Measurements from ENCODE around the gene WDFY3.

The WDFY3 gene

GRCh38 chr4:84661191-84661939, 305.1 kb downstream of the WDFY3 start:
- DNase-seq, result no peak

- DNase-seq, result no peak
Observed at GRCh38 chr4:84660606-84661005, 305.9 kb downstream of the WDFY3 start.

GRCh38 chr4:84652478-84652877, 314.0 kb downstream of the WDFY3 start:
- DNase-seq, result no peak

GRCh38 chr4:84651499-84651898, 315.0 kb downstream of the WDFY3 start:
- no peak for DNase-seq

- DNase-seq, result no peak
Observed at GRCh38 chr4:84648863-84649647, 317.4 kb downstream of the WDFY3 start.

- no peak for DNase-seq
Observed at GRCh38 chr4:84648178-84648577, 318.3 kb downstream of the WDFY3 start.

GRCh38 chr4:84647312-84647884, 319.1 kb downstream of the WDFY3 start:
- DNase-seq, result peak; percentile 2

- DNase-seq, result no peak
Observed at GRCh38 chr4:84644087-84644486, 322.4 kb downstream of the WDFY3 start.

- DNase-seq, result no peak
Observed at GRCh38 chr4:84639145-84639544, 327.3 kb downstream of the WDFY3 start.

- DNase-seq, result no peak
Observed at GRCh38 chr4:84638092-84638491, 328.4 kb downstream of the WDFY3 start.

GRCh38 chr4:84634961-84635360, 331.5 kb downstream of the WDFY3 start:
- DNase-seq, result no peak

GRCh38 chr4:84632092-84632491, 334.4 kb downstream of the WDFY3 start:
- peak; percentile 66 for DNase-seq

- no peak for DNase-seq
Observed at GRCh38 chr4:84631573-84631972, 334.9 kb downstream of the WDFY3 start.

- no peak for DNase-seq
Observed at GRCh38 chr4:84626673-84627072, 339.8 kb downstream of the WDFY3 start.

- no peak for DNase-seq
Observed at GRCh38 chr4:84623661-84624060, 342.8 kb downstream of the WDFY3 start.

- DNase-seq, result no peak
Observed at GRCh38 chr4:84622959-84623358, 343.5 kb downstream of the WDFY3 start.
